Panc1 (cell line): Measurements from ENCODE around the gene ZNF627.

Experiments used
- POLR2AphosphoS5 ChIP-seq: IDR thresholded peaks from 2 replicates; pipeline ENCODE4 v1.6.1; 2012; ENCODE audit warnings: mild to moderate bottlenecking, low read depth, low read length, moderate library complexity
- TCF7L2 ChIP-seq: IDR thresholded peaks from 2 replicates; pipeline ENCODE4 v1.6.1; 2011; ENCODE audit warnings: mild to moderate bottlenecking, low read depth, low read length, inconsistent platforms
- TF ChIP-seq, protein P1 (sequence below): fragments of 450-650 bp; IDR thresholded peaks from 2 replicates; pipeline ENCODE4 v1.5.1; 2017; ENCODE audit warnings: mild to moderate bottlenecking

DNA sequence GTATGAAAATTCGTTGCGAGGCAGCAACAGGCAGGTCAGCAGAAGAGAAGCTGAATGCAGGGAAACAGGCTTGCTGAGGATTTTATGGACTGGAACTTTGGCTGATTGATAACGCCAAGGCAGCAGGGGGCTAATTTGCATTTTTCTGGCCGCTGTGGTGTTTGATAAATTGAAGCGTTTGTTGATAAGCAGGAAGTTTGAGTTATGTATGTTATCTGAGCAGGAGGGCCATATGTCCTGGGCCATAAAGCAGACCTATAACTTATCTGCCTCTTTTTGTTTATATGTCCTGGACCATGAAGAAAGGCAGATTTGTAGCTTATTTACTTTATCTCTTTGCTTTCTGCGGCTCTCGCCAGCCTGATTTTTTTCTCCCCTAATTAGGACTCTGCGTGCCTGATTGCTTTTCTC is 65.9 kb downstream of the ZNF627 start:
- TF ChIP-seq, protein P1, sequence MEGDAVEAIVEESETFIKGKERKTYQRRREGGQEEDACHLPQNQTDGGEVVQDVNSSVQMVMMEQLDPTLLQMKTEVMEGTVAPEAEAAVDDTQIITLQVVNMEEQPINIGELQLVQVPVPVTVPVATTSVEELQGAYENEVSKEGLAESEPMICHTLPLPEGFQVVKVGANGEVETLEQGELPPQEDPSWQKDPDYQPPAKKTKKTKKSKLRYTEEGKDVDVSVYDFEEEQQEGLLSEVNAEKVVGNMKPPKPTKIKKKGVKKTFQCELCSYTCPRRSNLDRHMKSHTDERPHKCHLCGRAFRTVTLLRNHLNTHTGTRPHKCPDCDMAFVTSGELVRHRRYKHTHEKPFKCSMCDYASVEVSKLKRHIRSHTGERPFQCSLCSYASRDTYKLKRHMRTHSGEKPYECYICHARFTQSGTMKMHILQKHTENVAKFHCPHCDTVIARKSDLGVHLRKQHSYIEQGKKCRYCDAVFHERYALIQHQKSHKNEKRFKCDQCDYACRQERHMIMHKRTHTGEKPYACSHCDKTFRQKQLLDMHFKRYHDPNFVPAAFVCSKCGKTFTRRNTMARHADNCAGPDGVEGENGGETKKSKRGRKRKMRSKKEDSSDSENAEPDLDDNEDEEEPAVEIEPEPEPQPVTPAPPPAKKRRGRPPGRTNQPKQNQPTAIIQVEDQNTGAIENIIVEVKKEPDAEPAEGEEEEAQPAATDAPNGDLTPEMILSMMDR = no peak
- TF ChIP-seq POLR2AphosphoS5 (no peak), TCF7L2 (no peak)
